ENCODE results near the gene ACE. TPM values are rescaled to one million over a fixed set of nuclear protein-coding genes. Genes with fewer than 3 reads are reported as not detected.

The ACE gene
- total RNA-seq, 1 experiment from 2014 or later: 7.8 TPM

DNA sequence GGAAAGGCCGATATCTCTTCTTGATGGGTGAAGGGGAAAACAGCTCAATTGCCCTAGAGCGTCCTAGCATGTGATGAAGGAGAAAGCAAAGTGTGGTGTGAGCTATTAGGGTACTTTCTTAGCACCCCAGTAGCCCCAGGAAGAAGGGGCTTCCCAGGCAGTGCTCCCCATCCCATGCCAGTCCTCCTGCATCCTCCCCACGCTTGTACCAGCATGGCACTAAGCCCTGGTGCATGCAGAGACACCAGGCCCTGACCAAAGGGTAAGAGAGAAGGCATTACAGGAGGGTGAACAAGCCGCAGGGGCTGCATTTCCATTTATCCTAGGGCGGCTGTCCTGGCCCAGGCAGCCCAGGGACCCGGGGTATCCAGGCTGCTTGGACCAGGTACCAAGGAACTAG is 33.8 kb upstream of the ACE start (continued):
- TF ChIP-seq GRHL2 (CRISPR knock-in tag; IDR thresholded peaks at IDR 0.05; ENCODE audit: insufficient replicate concordance, severe bottlenecking): no peak

DNA sequence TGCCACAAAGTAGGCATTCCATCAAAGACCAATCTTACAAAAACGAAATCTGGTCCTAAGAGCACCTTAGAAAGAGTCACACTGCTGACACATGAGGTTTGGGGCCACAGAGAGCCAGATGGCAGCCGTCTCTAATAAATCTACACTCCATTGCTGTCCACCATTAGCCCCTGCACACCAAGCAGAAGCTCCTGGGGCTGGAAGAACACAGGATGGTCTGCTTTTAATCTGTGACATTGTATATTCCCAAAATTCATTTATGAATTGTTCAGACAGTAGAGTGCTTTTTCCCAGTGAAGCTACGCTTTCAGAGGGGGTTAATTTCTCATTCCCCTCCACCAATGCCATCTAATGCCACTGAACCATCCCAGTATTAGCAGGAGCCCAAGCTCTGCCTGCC is 32.4 kb upstream of the ACE start:
- ChIA-PET CTCF (interaction anchor here (0.7 to 15.9 kb wide), 11 partner anchors 9 to 328 kb away, joined by 3 to 298 read pairs (median 8); partner anchors contain the start of genes ACE, DCAF7 and MAP3K3), POLR2A (no interaction called here)
- DNase-seq (ENCODE audit: low spot score) (no peak), ATAC-seq (no peak)
- Mint-ChIP-seq H3K4me1 (peaks cover 36% of the 10 kb centered on the region), H3K4me3 (peak overlapping the region; percentile 64), H3K27me3 (ENCODE audit: low read depth) (peaks cover 2% of the 10 kb centered on the region), H3K9me3 (no peaks in the 10 kb centered on the region), H3K36me3 (no peaks in the 10 kb centered on the region), H3K27ac (no peak overlapping the region)
- TF ChIP-seq SMAD3 (CRISPR knock-in tag; IDR thresholded peaks at IDR 0.05; ENCODE audit: borderline replicate concordance) (no peak), ZBTB21 (CRISPR knock-in tag; IDR thresholded peaks at IDR 0.05; ENCODE audit: borderline replicate concordance) (no peak), ELF4 (CRISPR knock-in tag; IDR thresholded peaks at IDR 0.05; ENCODE audit: low read depth) (no peak), MXD4 (CRISPR knock-in tag; IDR thresholded peaks at IDR 0.05; ENCODE audit: borderline replicate concordance) (no peak), TP53 (CRISPR knock-in tag; IDR thresholded peaks at IDR 0.05) (no peak), NR2C2 (CRISPR knock-in tag; IDR thresholded peaks at IDR 0.05) (no peak), SMAD4 (CRISPR knock-in tag; IDR thresholded peaks at IDR 0.05) (no peak), GRHL2 (CRISPR knock-in tag; IDR thresholded peaks at IDR 0.05; ENCODE audit: insufficient replicate concordance, severe bottlenecking) (no peak), ATF1 (CRISPR knock-in tag; IDR thresholded peaks at IDR 0.05) (no peak), JAZF1 (CRISPR knock-in tag; IDR thresholded peaks at IDR 0.05) (no peak)
- TF ChIP-seq, protein P1, sequence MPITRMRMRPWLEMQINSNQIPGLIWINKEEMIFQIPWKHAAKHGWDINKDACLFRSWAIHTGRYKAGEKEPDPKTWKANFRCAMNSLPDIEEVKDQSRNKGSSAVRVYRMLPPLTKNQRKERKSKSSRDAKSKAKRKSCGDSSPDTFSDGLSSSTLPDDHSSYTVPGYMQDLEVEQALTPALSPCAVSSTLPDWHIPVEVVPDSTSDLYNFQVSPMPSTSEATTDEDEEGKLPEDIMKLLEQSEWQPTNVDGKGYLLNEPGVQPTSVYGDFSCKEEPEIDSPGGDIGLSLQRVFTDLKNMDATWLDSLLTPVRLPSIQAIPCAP (CRISPR knock-in tag; IDR thresholded peaks at IDR 0.05): no peak
- TF ChIP-seq, protein P2, sequence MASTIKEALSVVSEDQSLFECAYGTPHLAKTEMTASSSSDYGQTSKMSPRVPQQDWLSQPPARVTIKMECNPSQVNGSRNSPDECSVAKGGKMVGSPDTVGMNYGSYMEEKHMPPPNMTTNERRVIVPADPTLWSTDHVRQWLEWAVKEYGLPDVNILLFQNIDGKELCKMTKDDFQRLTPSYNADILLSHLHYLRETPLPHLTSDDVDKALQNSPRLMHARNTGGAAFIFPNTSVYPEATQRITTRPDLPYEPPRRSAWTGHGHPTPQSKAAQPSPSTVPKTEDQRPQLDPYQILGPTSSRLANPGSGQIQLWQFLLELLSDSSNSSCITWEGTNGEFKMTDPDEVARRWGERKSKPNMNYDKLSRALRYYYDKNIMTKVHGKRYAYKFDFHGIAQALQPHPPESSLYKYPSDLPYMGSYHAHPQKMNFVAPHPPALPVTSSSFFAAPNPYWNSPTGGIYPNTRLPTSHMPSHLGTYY (CRISPR knock-in tag; IDR thresholded peaks at IDR 0.05): no peak
- TF ChIP-seq, protein P3, sequence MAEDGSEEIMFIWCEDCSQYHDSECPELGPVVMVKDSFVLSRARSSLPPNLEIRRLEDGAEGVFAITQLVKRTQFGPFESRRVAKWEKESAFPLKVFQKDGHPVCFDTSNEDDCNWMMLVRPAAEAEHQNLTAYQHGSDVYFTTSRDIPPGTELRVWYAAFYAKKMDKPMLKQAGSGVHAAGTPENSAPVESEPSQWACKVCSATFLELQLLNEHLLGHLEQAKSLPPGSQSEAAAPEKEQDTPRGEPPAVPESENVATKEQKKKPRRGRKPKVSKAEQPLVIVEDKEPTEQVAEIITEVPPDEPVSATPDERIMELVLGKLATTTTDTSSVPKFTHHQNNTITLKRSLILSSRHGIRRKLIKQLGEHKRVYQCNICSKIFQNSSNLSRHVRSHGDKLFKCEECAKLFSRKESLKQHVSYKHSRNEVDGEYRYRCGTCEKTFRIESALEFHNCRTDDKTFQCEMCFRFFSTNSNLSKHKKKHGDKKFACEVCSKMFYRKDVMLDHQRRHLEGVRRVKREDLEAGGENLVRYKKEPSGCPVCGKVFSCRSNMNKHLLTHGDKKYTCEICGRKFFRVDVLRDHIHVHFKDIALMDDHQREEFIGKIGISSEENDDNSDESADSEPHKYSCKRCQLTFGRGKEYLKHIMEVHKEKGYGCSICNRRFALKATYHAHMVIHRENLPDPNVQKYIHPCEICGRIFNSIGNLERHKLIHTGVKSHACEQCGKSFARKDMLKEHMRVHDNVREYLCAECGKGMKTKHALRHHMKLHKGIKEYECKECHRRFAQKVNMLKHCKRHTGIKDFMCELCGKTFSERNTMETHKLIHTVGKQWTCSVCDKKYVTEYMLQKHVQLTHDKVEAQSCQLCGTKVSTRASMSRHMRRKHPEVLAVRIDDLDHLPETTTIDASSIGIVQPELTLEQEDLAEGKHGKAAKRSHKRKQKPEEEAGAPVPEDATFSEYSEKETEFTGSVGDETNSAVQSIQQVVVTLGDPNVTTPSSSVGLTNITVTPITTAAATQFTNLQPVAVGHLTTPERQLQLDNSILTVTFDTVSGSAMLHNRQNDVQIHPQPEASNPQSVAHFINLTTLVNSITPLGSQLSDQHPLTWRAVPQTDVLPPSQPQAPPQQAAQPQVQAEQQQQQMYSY (CRISPR knock-in tag; IDR thresholded peaks at IDR 0.05): no peak
- TF ChIP-seq, protein P4, sequence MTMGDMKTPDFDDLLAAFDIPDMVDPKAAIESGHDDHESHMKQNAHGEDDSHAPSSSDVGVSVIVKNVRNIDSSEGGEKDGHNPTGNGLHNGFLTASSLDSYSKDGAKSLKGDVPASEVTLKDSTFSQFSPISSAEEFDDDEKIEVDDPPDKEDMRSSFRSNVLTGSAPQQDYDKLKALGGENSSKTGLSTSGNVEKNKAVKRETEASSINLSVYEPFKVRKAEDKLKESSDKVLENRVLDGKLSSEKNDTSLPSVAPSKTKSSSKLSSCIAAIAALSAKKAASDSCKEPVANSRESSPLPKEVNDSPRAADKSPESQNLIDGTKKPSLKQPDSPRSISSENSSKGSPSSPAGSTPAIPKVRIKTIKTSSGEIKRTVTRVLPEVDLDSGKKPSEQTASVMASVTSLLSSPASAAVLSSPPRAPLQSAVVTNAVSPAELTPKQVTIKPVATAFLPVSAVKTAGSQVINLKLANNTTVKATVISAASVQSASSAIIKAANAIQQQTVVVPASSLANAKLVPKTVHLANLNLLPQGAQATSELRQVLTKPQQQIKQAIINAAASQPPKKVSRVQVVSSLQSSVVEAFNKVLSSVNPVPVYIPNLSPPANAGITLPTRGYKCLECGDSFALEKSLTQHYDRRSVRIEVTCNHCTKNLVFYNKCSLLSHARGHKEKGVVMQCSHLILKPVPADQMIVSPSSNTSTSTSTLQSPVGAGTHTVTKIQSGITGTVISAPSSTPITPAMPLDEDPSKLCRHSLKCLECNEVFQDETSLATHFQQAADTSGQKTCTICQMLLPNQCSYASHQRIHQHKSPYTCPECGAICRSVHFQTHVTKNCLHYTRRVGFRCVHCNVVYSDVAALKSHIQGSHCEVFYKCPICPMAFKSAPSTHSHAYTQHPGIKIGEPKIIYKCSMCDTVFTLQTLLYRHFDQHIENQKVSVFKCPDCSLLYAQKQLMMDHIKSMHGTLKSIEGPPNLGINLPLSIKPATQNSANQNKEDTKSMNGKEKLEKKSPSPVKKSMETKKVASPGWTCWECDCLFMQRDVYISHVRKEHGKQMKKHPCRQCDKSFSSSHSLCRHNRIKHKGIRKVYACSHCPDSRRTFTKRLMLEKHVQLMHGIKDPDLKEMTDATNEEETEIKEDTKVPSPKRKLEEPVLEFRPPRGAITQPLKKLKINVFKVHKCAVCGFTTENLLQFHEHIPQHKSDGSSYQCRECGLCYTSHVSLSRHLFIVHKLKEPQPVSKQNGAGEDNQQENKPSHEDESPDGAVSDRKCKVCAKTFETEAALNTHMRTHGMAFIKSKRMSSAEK (CRISPR knock-in tag; IDR thresholded peaks at IDR 0.05; ENCODE audit: borderline replicate concordance): no peak
- TF ChIP-seq, protein P5, sequence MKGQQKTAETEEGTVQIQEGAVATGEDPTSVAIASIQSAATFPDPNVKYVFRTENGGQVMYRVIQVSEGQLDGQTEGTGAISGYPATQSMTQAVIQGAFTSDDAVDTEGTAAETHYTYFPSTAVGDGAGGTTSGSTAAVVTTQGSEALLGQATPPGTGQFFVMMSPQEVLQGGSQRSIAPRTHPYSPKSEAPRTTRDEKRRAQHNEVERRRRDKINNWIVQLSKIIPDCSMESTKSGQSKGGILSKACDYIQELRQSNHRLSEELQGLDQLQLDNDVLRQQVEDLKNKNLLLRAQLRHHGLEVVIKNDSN (CRISPR knock-in tag; IDR thresholded peaks at IDR 0.05): no peak
